HG03432 (cell line): ENCODE measurements around the gene POT1.
A peak's percentile ranks its signal among the peaks of the same experiment; 100 is the strongest.

Experiments
- ATAC-seq: cut with Tn5 transposase; IDR thresholded peaks from one replicate; pipeline ENCODE4 v1.9.1; 2021; ENCODE audit warnings: mild to moderate bottlenecking, moderate library complexity; ENCODE audit not compliant: unreplicated experiment

The POT1 gene

DNA sequence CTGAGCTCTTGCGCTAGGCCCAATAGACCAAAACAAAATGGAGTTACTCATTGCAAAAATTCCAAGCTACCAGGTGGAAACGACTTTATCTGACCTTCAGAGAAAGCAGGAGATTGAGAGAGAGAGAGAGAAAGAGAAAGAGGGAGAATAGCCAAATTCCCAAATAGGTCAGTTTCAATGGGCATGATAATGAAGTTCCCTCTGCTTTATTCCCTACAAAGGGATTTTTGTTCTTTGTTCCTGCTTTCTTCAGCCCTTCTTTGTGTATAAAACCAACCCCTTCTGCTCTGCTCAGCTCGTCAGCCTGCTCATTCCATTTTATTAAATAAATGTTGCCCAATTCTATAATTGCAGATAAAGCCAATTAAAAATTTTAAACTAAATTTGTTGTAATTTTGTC is 119.0 kb downstream of the POT1 start:
- no peak for ATAC-seq

DNA sequence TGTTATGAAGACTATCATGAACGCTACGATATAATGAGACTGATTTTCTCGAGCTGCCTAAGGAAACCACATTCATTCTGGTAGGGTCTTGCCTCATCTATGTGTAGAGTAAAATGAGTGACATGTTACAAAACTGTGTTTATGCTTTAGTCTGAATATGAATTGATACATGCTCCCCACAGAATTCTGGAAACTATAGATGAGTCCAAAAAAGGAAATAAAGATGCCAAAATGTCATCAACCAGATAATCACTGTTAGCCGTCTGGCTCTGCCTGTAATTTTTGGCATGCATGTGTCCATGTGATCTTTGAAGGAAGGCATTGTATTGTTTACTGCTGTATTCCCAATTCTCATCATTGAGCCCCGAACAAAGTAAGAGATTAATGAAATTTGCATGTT is 121.4 kb downstream of the POT1 start:
- no peak for ATAC-seq

DNA sequence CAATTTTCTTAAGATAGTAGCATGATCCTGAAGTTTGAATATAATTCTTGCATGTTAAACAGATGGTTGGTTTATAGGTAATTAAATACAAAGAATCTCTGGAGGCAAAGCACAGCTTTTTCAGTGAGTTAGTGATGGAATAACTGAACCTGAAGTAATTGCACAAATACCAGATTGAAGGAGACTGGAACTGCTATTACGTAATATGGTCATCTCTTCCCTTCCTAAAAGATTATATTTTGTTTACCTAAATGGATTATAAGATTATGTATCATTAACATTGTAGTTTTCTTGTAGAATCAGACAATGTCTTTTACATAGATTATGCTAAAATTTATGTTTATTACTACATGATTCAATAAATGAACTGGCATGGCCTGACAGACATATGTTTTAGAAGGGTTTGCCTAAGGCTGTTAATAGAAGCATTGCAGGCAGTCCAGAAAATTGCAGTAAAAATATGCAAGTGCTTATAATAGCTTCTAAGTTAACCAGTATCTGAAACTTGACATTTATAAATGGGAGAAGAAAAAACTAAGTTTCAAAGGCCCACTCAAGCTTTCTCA is 128.2 kb downstream of the POT1 start:
- ATAC-seq, result no peak

DNA sequence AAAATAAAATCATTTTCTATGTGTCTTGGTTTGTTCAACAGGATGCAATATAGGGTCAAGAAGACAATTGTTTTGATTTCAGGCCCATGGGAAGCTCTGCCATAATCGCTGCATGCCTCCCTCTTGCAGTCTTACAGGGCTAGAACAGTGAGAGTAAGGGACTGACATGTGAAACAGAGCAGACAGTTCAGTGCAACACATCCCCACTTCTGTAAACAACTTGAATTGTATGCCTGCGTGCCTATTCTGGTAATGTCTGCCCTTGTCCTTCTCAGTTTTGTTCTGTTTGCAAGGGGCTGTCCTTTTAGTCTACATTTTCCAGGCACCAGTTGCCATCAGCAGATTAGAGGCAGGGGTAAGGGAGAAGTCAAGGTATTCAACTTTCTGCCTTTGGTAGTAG is 129.2 kb downstream of the POT1 start:
- ATAC-seq, result no peak

DNA sequence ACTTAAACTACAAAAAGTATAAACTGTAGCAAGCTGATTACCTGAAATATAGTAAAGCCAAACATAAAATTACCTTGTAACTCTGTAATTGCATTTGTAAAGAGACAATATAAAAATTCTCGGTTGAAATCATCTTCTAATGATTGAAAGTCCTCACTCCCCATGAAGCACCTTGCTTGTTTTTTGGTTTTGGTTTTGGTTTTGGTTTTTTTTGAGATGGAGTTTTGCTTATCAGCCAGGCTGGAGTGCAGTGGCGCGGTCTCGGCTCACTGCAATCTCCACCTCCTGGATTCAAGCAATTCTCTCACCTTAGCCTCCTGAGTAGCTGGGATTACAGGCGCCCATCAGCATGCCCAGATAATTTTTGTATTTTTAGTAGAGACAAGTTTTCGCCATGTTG is 130.2 kb downstream of the POT1 start:
- ATAC-seq, result no peak

DNA sequence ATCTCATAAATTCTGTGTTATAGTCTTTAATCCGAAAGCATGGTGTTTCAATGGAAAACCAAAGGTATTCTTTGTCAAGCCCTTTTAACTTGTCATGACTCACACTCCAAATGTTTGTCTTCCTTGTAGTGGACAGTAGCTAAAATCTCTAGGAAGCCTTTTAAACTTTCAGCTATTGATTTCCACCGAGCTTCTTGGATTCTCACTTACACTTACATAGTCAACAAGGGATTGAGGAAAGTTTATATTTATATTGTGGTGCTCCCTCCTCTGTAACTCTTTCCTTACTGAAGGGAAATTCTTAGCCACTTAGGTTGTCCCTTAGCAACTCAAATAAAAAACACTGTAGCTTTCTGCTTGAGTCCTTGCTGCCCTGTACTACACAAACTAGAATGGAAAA is 132.9 kb downstream of the POT1 start:
- no peak for ATAC-seq

DNA sequence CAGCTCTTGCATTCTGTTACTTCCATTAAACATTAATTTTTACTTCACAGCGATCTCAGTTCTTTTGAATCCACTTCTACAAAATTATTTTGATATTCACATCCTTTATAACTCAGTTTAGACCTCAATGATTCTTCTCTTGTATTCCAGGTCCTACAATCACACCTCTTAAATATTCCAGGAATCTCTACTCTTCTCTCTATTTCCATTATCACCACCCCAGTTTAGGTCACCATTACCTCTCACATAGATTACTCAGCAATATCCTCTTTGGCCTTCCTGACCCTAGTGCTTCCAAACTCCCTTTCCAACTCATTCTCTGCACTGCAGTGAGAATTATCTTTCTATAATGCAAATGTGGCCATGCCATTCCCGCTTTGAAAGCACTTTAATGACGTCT is 136.9 kb downstream of the POT1 start:
- ATAC-seq, result no peak

DNA sequence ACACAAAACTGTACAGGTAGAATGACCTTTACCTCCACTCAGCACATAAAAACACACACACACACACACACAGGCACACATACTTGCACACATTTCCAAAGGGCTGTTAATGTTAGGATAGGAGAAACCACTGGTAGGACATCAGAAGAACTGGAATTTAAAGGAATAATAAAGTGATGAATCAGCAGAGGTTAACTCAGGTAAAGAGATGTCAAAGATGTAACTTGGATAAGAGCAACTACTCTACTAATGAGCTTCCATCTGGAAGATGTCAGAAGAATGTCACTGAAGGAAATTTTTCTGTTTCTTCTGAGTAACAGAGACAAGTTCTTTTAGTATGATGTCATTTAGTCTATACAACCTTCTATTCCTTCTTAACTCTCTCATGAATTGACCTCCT is 137.6 kb downstream of the POT1 start:
- no peak for ATAC-seq

DNA sequence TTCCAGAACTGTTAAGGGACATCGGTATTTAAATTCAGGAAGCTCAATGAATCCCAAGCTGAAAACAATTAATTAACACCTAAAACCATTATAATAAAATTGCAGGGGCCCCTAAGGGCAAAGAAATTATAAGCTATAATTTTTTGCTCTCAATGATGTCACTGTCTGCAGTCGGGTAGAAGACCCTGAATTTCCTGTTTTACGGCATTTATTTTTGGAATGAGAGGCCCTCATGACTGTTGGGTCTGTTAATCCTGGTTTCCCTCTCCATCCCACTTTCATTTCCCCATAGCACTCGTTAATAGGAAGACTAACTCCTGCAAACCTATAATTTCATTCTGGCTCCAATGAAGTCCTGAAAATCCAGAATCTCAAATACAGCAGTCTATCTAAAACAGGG is 138.2 kb downstream of the POT1 start:
- ATAC-seq, result no peak

DNA sequence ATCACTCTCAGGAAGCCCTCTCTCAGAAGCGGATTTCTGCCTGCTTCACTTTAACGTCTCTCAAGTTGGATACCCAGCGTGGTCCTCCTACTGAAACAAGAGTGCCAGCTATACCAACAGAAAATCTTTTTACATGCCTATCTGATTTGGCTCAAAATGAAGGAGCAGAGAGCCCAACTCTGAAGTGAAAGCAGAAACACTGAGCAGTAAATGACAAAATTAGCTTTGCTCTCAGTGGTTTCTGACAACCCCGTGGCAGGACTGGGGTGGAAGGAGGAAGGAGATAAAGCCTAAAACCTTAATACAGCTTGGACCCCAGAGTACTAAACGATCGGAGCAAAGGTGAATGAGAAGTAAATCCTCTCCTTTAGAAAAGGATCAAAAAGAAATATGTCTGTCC is 139.0 kb downstream of the POT1 start:
- ATAC-seq, result peak; percentile 59

DNA sequence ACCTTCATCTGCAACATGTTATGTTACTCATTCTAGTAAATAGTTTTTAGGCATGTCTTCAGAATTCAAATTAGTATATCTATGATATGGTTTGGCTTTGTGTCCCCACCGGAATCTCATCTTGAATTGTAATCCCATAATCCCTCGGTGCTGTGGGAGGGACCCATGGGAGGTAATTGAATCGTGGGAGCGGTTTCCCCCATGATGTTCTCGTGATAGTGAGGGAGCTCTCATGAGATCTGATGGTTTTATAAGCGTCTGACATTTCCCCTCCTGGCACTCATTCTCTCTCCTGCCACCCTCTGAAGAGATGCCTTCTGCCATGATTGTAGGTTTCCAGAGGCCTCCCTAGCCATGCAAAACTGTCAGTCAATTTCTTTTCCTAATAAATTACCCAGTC is 143.6 kb downstream of the POT1 start:
- ATAC-seq, result no peak

DNA sequence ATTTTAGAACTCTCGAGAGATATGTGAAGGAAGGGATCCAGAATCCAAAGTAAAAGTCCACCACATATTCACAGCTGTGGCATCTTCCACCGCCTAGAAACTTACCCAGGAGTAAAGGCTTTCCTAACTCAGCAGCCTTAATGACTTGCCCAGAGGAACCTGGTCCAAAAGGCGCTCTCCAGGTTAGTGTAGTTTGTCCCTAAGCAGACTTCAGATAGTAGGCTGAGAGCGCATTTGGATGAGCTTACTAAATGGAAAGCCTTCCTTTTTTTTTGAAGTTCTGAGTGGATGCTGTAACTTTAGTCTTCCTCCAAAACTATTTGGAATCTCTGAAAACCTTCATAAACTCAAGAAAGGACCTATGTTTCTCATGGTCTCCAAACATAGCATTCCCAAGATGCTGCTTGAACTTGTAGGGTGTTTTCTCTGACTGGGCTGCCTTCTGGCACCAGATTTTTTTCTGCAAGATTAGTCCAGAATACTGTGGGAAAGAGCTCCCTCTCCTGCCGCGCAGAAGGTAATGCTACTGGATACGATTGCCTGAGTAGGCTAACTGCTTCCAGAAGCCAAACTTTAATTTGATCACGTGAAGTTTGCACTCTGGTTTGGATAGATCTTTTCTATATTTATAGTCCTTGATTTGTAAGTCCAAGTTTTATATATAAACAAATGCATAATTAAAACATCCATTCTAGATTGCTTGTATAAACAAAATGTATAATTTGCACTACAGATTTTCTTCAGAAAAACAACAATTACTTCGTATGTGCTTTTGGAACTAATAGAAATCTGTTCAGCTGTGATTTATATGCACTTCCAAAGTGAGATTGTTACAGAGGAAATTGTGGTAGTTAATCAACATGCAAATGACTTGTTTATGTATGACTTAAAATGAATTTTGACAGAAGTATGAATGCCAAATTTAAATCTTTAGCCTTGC is 144.5 kb downstream of the POT1 start:
- peak; percentile 96 for ATAC-seq

DNA sequence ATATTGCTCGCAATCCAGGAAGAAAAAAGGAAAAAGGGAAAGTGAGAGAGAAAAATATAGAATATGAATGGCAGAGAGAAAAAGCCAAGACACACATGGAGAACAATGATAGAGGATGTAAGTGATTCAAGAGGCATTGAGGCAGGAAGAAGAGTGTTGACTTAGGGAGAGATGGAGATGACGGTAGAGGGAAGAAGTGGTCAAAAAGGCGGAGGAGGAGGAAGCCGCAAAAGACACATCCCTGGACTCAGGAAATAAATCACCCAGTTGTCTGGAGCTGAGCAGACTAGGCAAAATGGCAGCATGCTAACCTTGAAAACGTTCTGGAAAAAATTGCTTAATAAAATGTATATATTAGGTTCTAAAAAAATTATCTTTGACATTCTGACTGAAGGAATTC is 146.4 kb downstream of the POT1 start:
- no peak for ATAC-seq

DNA sequence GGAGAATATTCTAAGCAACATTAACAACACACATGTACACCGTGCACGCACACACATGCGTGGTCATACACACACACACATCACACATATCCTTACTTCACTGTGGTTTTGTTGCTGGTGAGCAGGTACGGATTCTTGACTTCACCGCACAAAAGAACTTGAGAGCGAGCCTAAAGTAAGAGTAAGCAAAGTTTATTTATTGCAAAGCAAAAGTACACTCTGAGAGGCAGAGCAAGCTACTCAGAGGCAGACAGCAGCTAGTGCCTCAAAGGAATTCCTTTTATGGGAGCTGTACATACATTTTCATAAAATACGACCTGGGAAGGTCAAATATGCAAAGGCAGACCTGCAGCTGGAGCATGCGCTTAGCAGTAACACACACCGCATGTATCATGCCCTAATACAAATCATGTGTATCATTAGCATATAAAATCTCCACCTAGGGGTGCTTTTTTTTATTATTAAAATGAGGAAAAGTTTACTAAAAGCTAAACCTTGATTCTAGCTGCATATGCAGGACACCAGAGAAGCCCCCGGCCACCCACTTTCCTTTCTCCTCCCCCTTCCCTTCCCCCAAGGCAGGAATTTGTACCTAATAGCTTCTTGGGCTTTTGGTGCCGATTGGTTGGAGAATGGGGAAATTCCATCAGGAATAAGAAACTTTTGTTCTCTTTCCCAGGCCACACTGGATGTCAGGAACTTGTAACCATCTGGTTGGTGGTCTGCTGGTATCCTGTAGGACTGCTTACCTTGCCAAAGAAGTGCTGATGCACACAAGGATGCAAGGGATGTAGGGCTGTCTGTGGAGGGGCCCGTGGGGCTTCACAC is 147.5 kb downstream of the POT1 start:
- ATAC-seq, result no peak

DNA sequence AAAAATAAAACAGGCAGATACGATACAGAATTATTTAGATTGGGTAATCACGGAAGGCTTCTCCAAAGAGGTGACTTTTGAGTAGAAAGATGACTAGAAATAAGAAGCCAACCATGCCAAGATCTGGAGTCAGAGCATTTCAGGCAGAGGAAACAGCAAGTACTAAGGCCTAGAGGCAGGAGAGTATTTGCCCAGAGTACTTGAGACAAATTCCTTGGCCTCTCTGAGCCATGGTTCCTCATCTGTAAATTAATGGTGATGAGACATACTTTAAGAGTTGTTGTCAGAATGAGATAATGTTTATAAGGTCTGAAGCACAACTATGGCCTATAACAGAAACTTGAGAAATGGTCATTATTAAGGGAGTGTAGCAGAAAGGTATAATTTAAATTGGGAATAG is 148.2 kb downstream of the POT1 start:
- no peak for ATAC-seq

DNA sequence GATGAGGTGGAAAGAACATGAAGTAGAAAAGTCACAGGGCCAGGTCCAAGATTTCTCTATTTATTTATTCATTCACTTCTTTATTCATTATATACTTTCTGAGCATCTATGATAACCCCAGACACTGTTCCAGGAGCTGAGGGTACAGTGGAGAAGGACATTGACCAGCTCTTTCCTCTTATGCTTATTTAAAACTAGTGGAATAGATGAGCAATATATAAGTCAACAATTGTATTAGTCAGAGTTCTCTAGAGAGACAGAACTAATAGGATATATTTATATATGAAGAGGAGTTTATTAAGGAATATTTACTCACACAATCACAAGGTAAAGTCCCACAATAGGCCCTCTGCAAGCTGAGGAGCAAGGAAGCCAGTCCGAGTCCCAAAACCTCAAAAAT is 149.0 kb downstream of the POT1 start:
- ATAC-seq, result no peak

DNA sequence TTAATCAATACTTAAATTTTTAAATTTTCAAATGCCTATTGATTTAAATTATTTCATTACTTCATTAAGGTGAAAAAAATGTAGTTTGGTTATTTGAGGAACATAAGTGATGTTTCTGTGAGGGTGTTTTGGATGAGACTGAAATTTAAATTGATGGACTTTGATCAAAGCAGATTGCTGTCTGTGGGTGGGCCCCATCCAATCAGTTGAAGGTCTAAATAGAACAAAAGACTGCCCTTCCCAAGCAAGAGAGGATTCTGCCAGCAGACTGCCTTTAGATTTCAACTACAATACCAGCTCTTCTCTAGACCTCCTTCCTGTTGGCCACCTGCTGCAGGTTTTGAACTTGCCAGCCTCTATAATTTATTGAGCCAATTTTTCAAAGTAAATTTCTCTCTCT is 149.6 kb downstream of the POT1 start:
- no peak for ATAC-seq

DNA sequence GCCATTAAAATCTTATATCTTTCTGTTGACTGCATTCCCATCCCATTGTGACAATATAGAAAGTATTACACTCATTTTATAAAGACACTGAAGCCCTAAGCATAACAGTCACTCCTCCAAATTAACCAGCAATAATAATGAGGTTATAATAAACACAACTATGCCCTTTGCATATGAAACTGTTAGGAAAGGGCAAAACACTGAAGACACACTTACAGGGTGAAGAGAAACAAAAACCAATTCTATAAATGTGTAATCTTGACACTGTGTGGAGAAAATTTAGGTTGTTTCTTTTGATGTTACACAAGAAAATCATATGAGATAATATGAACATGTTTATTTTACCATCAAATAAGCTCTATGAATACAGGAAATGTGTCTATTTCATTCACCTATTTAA is 150.0 kb downstream of the POT1 start:
- no peak for ATAC-seq

DNA sequence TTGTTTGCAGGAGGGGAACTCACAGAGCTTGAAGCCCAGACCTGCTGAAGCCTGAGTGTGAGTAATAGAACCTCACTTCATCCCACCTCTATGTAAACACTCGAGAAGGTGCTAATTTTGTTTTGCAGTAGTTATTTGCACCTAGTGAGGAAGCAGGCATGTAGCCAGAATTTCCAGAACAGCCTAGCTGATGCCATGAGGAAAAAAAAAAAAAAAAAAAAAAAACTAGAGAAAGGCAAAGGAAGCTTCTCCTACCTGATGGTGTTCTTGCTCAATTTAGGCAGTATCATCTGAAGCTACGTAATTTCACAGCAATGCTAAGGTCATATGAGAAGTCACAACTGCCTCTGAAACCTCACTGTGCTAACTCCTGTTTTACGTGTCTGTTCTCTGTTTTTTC is 150.4 kb downstream of the POT1 start:
- ATAC-seq, result no peak

DNA sequence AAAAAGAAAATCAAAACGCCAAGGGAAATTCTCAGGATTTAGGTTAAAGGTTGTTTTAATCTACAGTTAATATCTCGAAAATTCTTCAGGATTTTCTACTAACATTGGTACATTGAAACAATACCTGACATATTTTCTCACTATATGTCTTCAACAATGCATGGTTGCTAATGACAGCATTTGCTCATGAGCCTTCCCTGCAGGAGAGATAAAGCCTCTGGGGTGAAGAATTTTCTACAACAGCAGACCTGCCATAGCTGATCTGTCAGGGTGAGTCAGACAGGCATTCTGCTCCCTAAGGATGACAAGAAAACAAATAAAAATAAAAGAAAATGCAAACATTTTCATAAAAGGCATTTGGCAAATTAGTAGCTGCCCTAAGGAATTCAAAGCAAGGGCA is 152.4 kb downstream of the POT1 start:
- ATAC-seq, result no peak

DNA sequence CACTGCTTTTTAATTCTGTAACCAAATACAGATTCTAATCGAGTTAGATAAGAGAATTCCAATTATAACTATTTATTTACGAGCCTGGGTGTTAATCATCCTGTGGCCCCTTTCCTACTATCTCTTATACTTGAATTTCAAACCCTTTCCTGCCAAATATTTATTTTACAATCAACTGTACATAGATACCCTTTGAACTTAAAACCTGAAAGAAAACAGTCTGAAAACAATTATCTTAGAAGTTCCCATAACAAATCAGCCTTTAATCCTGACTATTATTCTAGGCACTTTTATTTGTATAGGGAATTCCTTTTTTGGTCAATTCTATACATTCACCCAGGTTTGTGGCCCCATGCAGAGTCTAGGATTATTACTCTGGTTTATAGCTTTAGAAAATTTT is 153.5 kb downstream of the POT1 start:
- no peak for ATAC-seq

DNA sequence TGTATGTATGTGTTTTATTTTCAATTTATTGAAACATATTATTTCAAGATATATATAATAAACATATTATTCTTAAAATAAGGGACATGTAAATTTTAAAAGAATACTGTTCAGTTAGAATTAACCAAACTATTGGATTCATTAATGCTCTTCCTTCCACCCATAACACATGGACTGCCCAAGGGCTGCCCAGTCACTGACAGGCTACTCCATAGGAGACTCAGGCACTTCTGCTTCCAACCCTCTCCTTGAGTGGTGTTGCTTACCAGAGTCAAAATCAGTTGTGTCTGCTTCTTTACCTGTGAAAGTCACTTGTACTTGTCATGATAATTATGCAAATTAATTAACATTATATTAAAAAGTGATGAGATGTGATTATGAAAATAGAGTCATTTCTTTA is 154.2 kb downstream of the POT1 start:
- ATAC-seq, result no peak
